ENCODE measurements around the gene SMO.
A peak's percentile ranks its signal among the peaks of the same experiment; 100 is the strongest.
"Not testable (repeated sequence)": the region's sequence is repeated elsewhere in the genome, so short reads cannot be mapped to it uniquely, and the experiment has no call there.

Gene SMO

GRCh38 chr7:129240119-129240820 lies 51.8 kb downstream of the SMO start:
- DNase-seq: no peak

- no peak for DNase-seq
Measured at GRCh38 chr7:129244220-129244619, 55.8 kb downstream of the SMO start.

- DNase-seq: no peak
Measured at GRCh38 chr7:129245533-129245932, 57.1 kb downstream of the SMO start.

- no peak for DNase-seq
Measured at GRCh38 chr7:129247087-129247486, 58.7 kb downstream of the SMO start.

GRCh38 chr7:129252128-129252527 lies 63.7 kb downstream of the SMO start:
- no peak for DNase-seq

- not testable (repeated sequence) for DNase-seq
Measured at GRCh38 chr7:129252603-129253002, 64.2 kb downstream of the SMO start.

GRCh38 chr7:129255800-129256199 lies 67.4 kb downstream of the SMO start:
- DNase-seq: no peak

GRCh38 chr7:129256221-129256620 lies 67.8 kb downstream of the SMO start:
- no peak for DNase-seq

GRCh38 chr7:129257168-129257567 lies 68.7 kb downstream of the SMO start:
- no peak for DNase-seq

- DNase-seq: peak; percentile 93
Measured at GRCh38 chr7:129258649-129259389, 70.4 kb downstream of the SMO start.

GRCh38 chr7:129262324-129262723 lies 73.9 kb downstream of the SMO start:
- no peak for DNase-seq

Data from DMS79 treated with DMSO at 0.1 percent for 48 hours (cell line).